Kidney (tissue), 14 donors: ENCODE measurements around the gene SORBS1. TPM values are rescaled to one million over a fixed set of nuclear protein-coding genes. Genes with fewer than 3 reads are reported as not detected.
A peak's percentile ranks its signal among the peaks of the same experiment; 100 is the strongest.

Experiments used
- DNase-seq, 5 donors: peaks; one replicate each; pipeline ENCODE4 v3.0.0-alpha.2; 2013 to 2020
- FAIRE-seq: peaks from 2 replicates; lab custom pipeline; 2012; peaks lifted over from hg19 to GRCh38; lab: Jason Lieb, UNC
- H3K27ac ChIP-seq, 2 donors: one replicate each; pipeline ENCODE4 v1.7.0; 2013; ENCODE audit warnings: low read depth in 2 of 2, low read length in 2 of 2, inconsistent platforms in 1 of 2
- H3K27me3 ChIP-seq: one replicate; pipeline ENCODE4 v1.7.1; 2013; ENCODE audit warnings: low read length, inconsistent platforms; ENCODE audit not compliant: control insufficient read depth, insufficient read depth
- H3K36me3 ChIP-seq, 3 donors: one replicate each; pipeline versions ENCODE4 v1.7.0 to v1.7.1; 2013; ENCODE audit warnings: low read length in 3 of 3, control low read depth in 1 of 3, inconsistent platforms in 1 of 3; ENCODE audit not compliant: insufficient read depth in 3 of 3, control insufficient read depth in 2 of 3
- H3K4me1 ChIP-seq, 3 donors: one replicate each; pipeline versions ENCODE4 v1.7.0 to v1.7.1; 2013; ENCODE audit warnings: low read length in 3 of 3, inconsistent platforms in 1 of 3, low read depth in 1 of 3; ENCODE audit not compliant: control insufficient read depth in 2 of 3, insufficient read depth in 2 of 3
- H3K4me3 ChIP-seq, 3 donors: one replicate each; pipeline versions ENCODE4 v1.7.0 to v1.8.1; 2013; ENCODE audit warnings: low read length in 3 of 3, control low read depth in 1 of 3, inconsistent platforms in 1 of 3
- H3K9ac ChIP-seq, 3 donors: one replicate each; pipeline versions ENCODE4 v1.7.0 to v1.7.1; 2013; ENCODE audit warnings: low read length in 3 of 3, control low read depth in 1 of 3, inconsistent platforms in 1 of 3
- H3K9me3 ChIP-seq, 3 donors: one replicate each; pipeline versions ENCODE4 v1.7.0 to v1.7.1; 2013; ENCODE audit warnings: low read length in 3 of 3, control low read depth in 1 of 3, inconsistent platforms in 1 of 3; ENCODE audit not compliant: control insufficient read depth in 2 of 3, insufficient read depth in 1 of 3
- intact Hi-C: fragments of 100-400 bp; cut with DNase I; formaldehyde crosslinking; loops from one replicate; pipeline ENCODE4 v1.11.1; 2022
- polyA plus RNA-seq: library from polyadenylated mRNA; stranded (reverse); fragments of 350-450 nt; fragmentation: Illumina TruSeq; extraction: RNeasy Lipid Tissue Mini Kit (QIAGEN cat#74804); gene quantifications from one replicate; pipeline ENCODE4 v1.2.3, GENCODE V29; 2014; ENCODE audit warnings: low read depth, low replicate concordance; ENCODE audit not compliant: insufficient read depth
- total RNA-seq: library from RNA; stranded (reverse); fragmentation: NEBNext Ultra II Directional; extraction: Animal tissue kit (Norgen Biotek cat#: 25700); gene quantifications from one replicate; pipeline ENCODE4 v1.2.1, GENCODE V29; 2021
- TF ChIP-seq, protein P1 (sequence below): IDR thresholded peaks from 3 replicates; pipeline ENCODE4 v1.5.1; 2012; ENCODE audit warnings: mild to moderate bottlenecking, moderate library complexity, borderline replicate concordance; ENCODE audit not compliant: insufficient read depth; ENCODE audit errors: extremely low read depth
- donor health status: control.
- donor health status: control.
- donor health status: control.
- donor health status: control.
- donor health status: control.
- donor health status: DM: yes; HTN: yes; CAD: no.
- donor health status: Normal renal cell carcinoma (clear cell type).

Gene SORBS1
- total and polyA plus RNA-seq, 2 donors from 2014 or later = 12.2 to 91.7 TPM

GRCh38 chr10:95291365-95292039 lies 269.7 kb downstream of the SORBS1 start:
- no peak overlapping the region for H3K27ac ChIP-seq
- TF ChIP-seq, protein P1, sequence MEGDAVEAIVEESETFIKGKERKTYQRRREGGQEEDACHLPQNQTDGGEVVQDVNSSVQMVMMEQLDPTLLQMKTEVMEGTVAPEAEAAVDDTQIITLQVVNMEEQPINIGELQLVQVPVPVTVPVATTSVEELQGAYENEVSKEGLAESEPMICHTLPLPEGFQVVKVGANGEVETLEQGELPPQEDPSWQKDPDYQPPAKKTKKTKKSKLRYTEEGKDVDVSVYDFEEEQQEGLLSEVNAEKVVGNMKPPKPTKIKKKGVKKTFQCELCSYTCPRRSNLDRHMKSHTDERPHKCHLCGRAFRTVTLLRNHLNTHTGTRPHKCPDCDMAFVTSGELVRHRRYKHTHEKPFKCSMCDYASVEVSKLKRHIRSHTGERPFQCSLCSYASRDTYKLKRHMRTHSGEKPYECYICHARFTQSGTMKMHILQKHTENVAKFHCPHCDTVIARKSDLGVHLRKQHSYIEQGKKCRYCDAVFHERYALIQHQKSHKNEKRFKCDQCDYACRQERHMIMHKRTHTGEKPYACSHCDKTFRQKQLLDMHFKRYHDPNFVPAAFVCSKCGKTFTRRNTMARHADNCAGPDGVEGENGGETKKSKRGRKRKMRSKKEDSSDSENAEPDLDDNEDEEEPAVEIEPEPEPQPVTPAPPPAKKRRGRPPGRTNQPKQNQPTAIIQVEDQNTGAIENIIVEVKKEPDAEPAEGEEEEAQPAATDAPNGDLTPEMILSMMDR = no peak
- H3K27me3 ChIP-seq = no peaks in the 10 kb centered on the region
- peaks cover 0 to 6% (median 4%) of the 10 kb centered on the region in 3 donors for H3K4me1 ChIP-seq
- intact Hi-C loops = no loop called here
- H3K36me3 ChIP-seq = no peaks in the 10 kb centered on the region
- no peaks in the 10 kb centered on the region for H3K9me3 ChIP-seq
- peak overlapping the region in 1 of 3 donors; percentile 66 for H3K9ac ChIP-seq
- H3K4me3 ChIP-seq = peak overlapping the region in 2 of 3 donors; percentile 48 to 61
- no peak for FAIRE-seq
- peak in 1 of 5 donors; percentile 48 for DNase-seq

DNA sequence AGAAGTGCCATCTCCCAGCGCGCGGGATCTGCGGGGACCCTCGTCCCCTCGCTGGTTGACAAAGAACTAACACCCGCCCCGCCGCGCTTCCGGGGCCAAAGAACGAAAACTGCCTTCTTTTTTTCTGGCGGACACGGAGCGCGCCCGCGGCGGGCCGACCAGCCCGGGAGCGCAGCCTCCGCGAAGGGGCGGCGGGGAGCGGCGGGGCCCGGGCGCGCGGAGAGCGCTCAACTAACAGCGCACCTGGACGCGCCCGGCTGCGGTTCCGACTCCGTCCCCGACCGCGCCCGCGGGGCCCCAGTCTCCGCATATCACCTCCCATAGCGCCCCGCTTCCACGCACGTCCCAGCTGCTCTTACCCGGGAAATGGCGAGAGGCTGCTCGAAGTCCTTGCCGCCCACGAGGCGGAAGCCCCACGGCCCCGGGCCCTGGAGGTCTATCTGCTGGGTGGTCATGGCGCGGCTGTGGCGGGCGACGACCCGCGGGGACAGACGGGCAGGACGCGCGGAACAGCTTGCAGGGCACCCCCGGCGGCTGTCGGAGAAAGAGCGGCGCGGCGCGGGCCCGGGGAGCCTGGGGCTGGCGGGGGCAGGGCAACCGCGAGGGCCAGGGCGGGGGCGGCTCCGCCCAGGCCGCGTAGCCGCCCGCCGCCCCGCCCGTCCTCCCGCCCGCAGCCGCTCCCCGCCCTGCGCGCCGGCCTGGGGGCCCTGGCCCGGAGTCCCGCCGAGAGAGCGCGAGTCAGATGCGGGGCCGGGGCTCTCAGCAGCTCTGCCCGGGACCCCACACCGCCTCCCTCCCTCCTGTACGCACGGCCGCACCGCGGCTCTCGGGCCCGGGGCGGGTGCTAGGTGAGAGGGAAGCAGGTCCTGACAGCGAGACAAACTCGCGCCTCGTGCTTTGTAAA lies 270.5 kb downstream of the SORBS1 start, which contains the start of gene PDLIM1:
TSS of gene PDLIM1 (minus strand) at position 543 of the 904 bp plus-strand sequence. CDS start at position 455, 88 bp downstream.
- no peaks in the 10 kb centered on the region for H3K36me3 ChIP-seq
- no peak for FAIRE-seq
- peak; percentile 71 to 94 (median 83) for DNase-seq
- peak within 1 kb of the TSS; percentile 44 to 72 (median 65) for H3K4me3 ChIP-seq
- no peaks in the 10 kb centered on the region for H3K9me3 ChIP-seq
- no peaks in the 10 kb centered on the region for H3K27me3 ChIP-seq
- H3K9ac ChIP-seq = peak within 1 kb of the TSS; percentile 10 to 66 (median 37)
- H3K4me1 ChIP-seq = peaks cover 0 to 6% (median 4%) of the 10 kb centered on the region in 3 donors
- TF ChIP-seq, protein P1 = peak; percentile 36
- H3K27ac ChIP-seq = peak within 1 kb of the TSS; percentile 55 to 70
- intact Hi-C loops = no loop called here

DNA sequence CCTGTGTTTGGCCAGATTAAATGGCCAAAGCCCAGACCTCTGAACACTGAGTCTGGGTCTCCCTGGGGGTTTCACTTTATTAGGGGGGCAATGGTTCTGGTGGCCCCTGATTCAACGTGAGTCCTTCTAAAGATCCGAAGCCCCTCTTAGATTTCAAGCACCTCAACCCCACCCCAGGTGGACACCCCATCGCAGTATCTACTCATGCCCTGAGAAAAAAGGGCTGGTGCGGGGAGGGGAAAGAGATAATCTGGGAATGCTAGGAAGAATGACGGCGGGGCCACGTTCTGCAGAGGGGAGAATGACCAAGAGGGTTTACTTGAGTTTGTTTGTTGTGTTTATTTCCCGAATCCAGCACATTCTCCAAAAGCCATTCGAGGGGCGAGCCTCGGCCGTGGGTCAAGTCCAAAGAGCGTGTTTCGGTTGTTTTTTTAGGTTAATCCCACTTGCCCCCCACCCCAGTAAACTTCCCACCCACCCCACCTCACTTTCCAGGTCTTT lies 271.2 kb downstream of the SORBS1 start:
- Histone ChIP-seq H3K27ac (peak overlapping the region; percentile 11 to 55), H3K36me3 (no peaks in the 10 kb centered on the region), H3K4me3 (peak overlapping the region; percentile 26 to 72 (median 65)), H3K9me3 (no peaks in the 10 kb centered on the region), H3K27me3 (no peaks in the 10 kb centered on the region), H3K4me1 (peaks cover 0 to 5% (median 2%) of the 10 kb centered on the region in 3 donors), H3K9ac (peak overlapping the region; percentile 5 to 62 (median 37))
- TF ChIP-seq, protein P1 = no peak
- FAIRE-seq (no peak), DNase-seq (peak in 3 of 5 donors; percentile 23 to 58 (median 36))
- intact Hi-C loops = no loop called here
